Measurements from ENCODE around the gene SPARC. TPM values are rescaled to one million over a fixed set of nuclear protein-coding genes. Genes with fewer than 3 reads are reported as not detected.
"Not testable (repeated sequence)": the region's sequence is repeated elsewhere in the genome, so short reads cannot be mapped to it uniquely, and the experiment has no call there.

Gene SPARC
- polyA plus RNA-seq, 4 donors, result 2,008 to 2,551 (median 2,286) TPM

- not testable (repeated sequence) for DNase-seq (ENCODE audit: low read depth in 4 of 4, low spot score in 2 of 4)
These were observed 6.6 kb downstream of the SPARC start for GRCh38 chr5:151680156-151680505.

- DNase-seq (ENCODE audit: low read depth in 4 of 4, low spot score in 2 of 4), result no peak
These were observed 7.1 kb downstream of the SPARC start for GRCh38 chr5:151679421-151680155.

GRCh38 chr5:151678713-151679112, 8.0 kb downstream of the SPARC start:
- DNase-seq (ENCODE audit: low read depth in 4 of 4, low spot score in 2 of 4), result no peak

- no peak for DNase-seq (ENCODE audit: low read depth in 4 of 4, low spot score in 2 of 4)
These were observed 8.8 kb downstream of the SPARC start for GRCh38 chr5:151677776-151678545.

GRCh38 chr5:151676719-151677118, 10.0 kb downstream of the SPARC start:
- no peak for DNase-seq (ENCODE audit: low read depth in 4 of 4, low spot score in 2 of 4)

- no peak for DNase-seq (ENCODE audit: low read depth in 4 of 4, low spot score in 2 of 4)
These were observed 10.4 kb downstream of the SPARC start for GRCh38 chr5:151676314-151676712.

- no peak for DNase-seq (ENCODE audit: low read depth in 4 of 4, low spot score in 2 of 4)
These were observed 11.0 kb downstream of the SPARC start for GRCh38 chr5:151675611-151676313.

GRCh38 chr5:151674626-151675610, 11.8 kb downstream of the SPARC start:
- DNase-seq (ENCODE audit: low read depth in 4 of 4, low spot score in 2 of 4), result no peak

GRCh38 chr5:151673421-151673820, 13.3 kb downstream of the SPARC start:
- DNase-seq (ENCODE audit: low read depth in 4 of 4, low spot score in 2 of 4), result no peak

- no peak for DNase-seq (ENCODE audit: low read depth in 4 of 4, low spot score in 2 of 4)
These were observed 14.2 kb downstream of the SPARC start for GRCh38 chr5:151672516-151672915.

GRCh38 chr5:151671950-151672349, 14.8 kb downstream of the SPARC start:
- DNase-seq (ENCODE audit: low read depth in 4 of 4, low spot score in 2 of 4), result no peak

GRCh38 chr5:151670953-151671636, 15.6 kb downstream of the SPARC start:
- no peak for DNase-seq (ENCODE audit: low read depth in 4 of 4, low spot score in 2 of 4)

- DNase-seq (ENCODE audit: low read depth in 4 of 4, low spot score in 2 of 4), result no peak
These were observed 16.5 kb downstream of the SPARC start for GRCh38 chr5:151670083-151670686.

- no peak for DNase-seq (ENCODE audit: low read depth in 4 of 4, low spot score in 2 of 4)
These were observed 19.6 kb downstream of the SPARC start for GRCh38 chr5:151667083-151667482.

- no peak for DNase-seq (ENCODE audit: low read depth in 4 of 4, low spot score in 2 of 4)
These were observed 21.1 kb downstream of the SPARC start for GRCh38 chr5:151665613-151666012.

- DNase-seq (ENCODE audit: low read depth in 4 of 4, low spot score in 2 of 4), result no peak
These were observed 21.8 kb downstream of the SPARC start for GRCh38 chr5:151664694-151665585.

- no peak for DNase-seq (ENCODE audit: low read depth in 4 of 4, low spot score in 2 of 4)
These were observed 23.0 kb downstream of the SPARC start for GRCh38 chr5:151663617-151664293.

- no peak for DNase-seq (ENCODE audit: low read depth in 4 of 4, low spot score in 2 of 4)
These were observed 23.9 kb downstream of the SPARC start for GRCh38 chr5:151662805-151663204.
